Mesothelial cell of epicardium (in vitro differentiated cells): ENCODE results near the gene GRM3. TPM values are rescaled to one million over a fixed set of nuclear protein-coding genes. Genes with fewer than 3 reads are reported as not detected.

Experiments
- DNase-seq, 2 experiments: peaks; one replicate each; pipeline ENCODE4 v3.0.0; 2021; ENCODE audit warnings: low spot score in 2 of 2; ENCODE audit not compliant: unreplicated experiment in 2 of 2
- H3K27ac Mint-ChIP-seq: 2 replicates; pipeline ENCODE4 v1.8.0; 2021; ENCODE audit warnings: mixed read lengths
- H3K27me3 Mint-ChIP-seq: 2 replicates; pipeline ENCODE4 v1.8.0; 2021; ENCODE audit warnings: low read depth, mixed read lengths
- H3K36me3 Mint-ChIP-seq: 2 replicates; pipeline ENCODE4 v1.8.0; 2021; ENCODE audit warnings: mixed read lengths
- H3K4me1 Mint-ChIP-seq: 2 replicates; pipeline ENCODE4 v1.8.0; 2021; ENCODE audit warnings: mixed read lengths
- H3K4me3 Mint-ChIP-seq: 2 replicates; pipeline ENCODE4 v1.8.0; 2021; ENCODE audit warnings: mild to moderate bottlenecking, moderate library complexity, mixed read lengths
- H3K9me3 Mint-ChIP-seq: 2 replicates; pipeline ENCODE4 v1.8.0; 2021; ENCODE audit warnings: mixed read lengths
- total RNA-seq: library from RNA; stranded (reverse); gene quantifications from 3 replicates; pipeline ENCODE4 v1.2.1, GENCODE V29; 2021
- TF ChIP-seq, protein P1 (sequence below): fragments of 200-600 bp; sonication (generic); IDR thresholded peaks from one replicate; pipeline ENCODE4 v1.5.0; 2021; ENCODE audit warnings: antibody characterized with exemption; ENCODE audit not compliant: unreplicated experiment

The GRM3 gene
- total RNA-seq, 1 donor from 2014 or later = not detected

DNA sequence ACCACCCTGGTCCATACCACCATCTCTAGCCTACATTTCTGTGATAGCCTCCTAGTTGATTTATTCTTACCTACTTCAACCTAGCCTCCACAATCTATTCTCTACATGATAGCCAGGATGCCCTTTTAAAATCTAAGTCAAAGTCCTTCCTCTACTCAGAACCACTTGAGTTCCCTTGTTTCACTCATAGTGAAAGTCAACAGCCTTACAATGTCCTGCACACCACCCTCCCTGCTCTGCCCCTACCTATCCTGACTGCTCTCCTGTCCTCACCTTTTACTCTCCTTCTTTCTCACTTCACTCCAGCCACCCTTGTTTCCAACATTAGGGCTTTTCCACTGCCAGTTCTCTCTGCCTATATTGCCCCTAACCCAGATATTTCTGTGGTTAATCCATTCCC, 146.7 kb downstream of the GRM3 start:
- Mint-ChIP-seq H3K36me3 (no peaks in the 10 kb centered on the region), H3K27me3 (peaks cover 6% of the 10 kb centered on the region), H3K4me3 (no peak overlapping the region), H3K27ac (no peak overlapping the region), H3K9me3 (no peaks in the 10 kb centered on the region), H3K4me1 (no peaks in the 10 kb centered on the region)
- TF ChIP-seq, protein P1, sequence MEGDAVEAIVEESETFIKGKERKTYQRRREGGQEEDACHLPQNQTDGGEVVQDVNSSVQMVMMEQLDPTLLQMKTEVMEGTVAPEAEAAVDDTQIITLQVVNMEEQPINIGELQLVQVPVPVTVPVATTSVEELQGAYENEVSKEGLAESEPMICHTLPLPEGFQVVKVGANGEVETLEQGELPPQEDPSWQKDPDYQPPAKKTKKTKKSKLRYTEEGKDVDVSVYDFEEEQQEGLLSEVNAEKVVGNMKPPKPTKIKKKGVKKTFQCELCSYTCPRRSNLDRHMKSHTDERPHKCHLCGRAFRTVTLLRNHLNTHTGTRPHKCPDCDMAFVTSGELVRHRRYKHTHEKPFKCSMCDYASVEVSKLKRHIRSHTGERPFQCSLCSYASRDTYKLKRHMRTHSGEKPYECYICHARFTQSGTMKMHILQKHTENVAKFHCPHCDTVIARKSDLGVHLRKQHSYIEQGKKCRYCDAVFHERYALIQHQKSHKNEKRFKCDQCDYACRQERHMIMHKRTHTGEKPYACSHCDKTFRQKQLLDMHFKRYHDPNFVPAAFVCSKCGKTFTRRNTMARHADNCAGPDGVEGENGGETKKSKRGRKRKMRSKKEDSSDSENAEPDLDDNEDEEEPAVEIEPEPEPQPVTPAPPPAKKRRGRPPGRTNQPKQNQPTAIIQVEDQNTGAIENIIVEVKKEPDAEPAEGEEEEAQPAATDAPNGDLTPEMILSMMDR = no peak
- DNase-seq = no peak

DNA sequence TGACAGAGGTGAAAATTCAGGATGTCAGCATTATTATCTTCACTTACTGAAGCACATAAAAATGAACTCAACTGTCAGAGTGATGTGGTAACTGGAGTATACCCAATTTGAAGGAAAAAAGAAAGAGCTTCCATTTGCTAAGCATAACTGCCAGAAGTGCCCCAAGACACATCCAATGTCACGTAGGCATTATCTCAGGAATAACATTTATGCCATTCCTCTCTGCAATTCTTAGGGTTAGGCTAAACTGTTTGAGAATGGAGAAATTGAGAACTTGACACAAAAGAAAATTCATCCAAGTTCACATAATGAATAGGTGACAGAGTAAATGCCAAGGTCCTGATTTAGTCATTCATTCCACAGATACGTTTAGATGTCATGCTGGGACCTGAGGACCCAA, 148.6 kb downstream of the GRM3 start:
- Mint-ChIP-seq H3K4me3 (no peak overlapping the region), H3K27ac (no peak overlapping the region), H3K9me3 (peaks cover 9% of the 10 kb centered on the region), H3K27me3 (peaks cover 6% of the 10 kb centered on the region), H3K4me1 (no peaks in the 10 kb centered on the region), H3K36me3 (no peaks in the 10 kb centered on the region)
- no peak for DNase-seq
- TF ChIP-seq, protein P1 = no peak

DNA sequence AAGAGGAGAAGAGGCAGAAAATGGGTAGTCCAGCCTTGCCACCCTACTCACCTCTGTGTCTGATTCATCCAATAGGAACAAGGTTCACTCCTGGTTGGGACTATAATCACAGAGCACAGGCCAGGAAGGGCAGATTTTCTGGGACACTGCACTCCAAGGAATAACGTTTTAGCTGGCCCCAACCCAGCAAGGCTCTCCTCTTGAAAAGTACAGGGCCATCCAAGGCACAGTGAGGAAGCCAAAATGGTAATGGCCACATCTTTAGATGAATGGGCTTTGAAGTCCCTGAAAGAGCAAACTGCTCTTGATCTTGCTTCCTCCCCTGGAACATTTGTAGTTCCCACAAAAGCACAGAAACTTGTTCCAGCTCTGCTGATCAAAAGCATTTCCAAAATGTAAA, 149.4 kb downstream of the GRM3 start:
- TF ChIP-seq, protein P1 = no peak
- Mint-ChIP-seq H3K4me3 (no peak overlapping the region), H3K9me3 (peaks cover 11% of the 10 kb centered on the region), H3K27ac (no peak overlapping the region), H3K36me3 (no peaks in the 10 kb centered on the region), H3K27me3 (peaks cover 6% of the 10 kb centered on the region), H3K4me1 (no peaks in the 10 kb centered on the region)
- no peak for DNase-seq

DNA sequence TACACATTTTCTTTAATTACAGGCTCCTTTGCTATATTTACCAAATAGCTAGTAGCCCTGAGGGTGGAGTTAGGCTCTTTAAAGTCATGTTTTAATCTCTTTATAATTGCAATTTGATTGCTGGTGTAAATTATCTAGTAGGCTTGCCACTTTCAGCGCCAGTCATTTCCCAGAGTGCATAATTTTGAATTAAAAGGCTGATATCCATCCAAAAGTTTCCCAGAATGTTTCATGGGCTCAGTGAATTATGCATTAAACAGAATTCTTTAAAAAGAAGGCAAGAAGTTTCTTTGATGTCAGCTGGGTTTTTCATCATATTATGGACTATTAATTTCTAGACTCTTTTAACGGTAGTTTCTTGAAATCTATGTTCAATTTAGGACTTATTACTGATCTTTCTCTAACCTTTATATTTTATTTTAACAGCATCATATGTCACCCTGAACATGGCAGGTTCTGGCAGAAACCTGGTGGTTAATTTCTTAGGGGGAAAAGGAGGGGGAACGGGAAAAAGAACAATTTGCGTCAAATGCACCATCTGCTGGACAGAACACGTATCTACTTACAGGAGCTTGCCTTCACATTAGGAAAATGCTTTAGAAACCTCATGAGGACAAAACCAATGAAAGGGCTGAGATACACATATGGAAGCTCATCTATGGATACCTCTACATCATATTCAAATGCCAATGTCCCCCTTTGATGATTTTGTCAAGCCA, 171.1 kb downstream of the GRM3 start:
- Mint-ChIP-seq H3K4me1 (peaks cover 1% of the 10 kb centered on the region), H3K4me3 (no peak overlapping the region), H3K36me3 (no peaks in the 10 kb centered on the region), H3K9me3 (peaks cover 4% of the 10 kb centered on the region), H3K27ac (no peak overlapping the region), H3K27me3 (peaks cover 9% of the 10 kb centered on the region)
- TF ChIP-seq, protein P1 = peak; percentile 44
- DNase-seq = no peak

DNA sequence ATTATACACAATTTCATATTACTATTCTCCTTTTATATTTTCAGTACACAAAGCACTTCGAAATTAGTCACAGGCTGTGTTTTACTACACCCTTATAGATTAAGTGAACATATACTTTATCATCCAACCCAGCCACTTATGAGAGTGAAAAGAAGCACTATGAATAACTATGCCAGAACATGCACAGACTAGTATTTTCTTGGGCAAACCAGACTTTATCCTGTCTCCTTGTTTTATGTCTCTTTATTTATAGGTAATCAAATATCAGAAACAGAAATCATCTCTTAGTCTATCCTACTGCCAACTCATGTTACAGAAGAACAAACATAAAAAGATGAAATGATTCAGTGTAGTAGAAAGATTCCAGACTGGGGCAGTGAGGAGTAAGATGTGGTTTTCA, 171.8 kb downstream of the GRM3 start:
- H3K27ac Mint-ChIP-seq = no peak overlapping the region
- no peaks in the 10 kb centered on the region for H3K36me3 Mint-ChIP-seq

More for the DNA sequence above, 171.8 kb downstream of the GRM3 start:
- Mint-ChIP-seq H3K27me3 (peaks cover 9% of the 10 kb centered on the region), H3K9me3 (peaks cover 4% of the 10 kb centered on the region), H3K4me3 (no peak overlapping the region), H3K4me1 (peaks cover 1% of the 10 kb centered on the region)
- TF ChIP-seq, protein P1 = no peak
- no peak for DNase-seq
